Measurements from ENCODE around the gene DYNC1H1. TPM values are rescaled to one million over a fixed set of nuclear protein-coding genes. Genes with fewer than 3 reads are reported as not detected.
A peak's percentile ranks its signal among the peaks of the same experiment; 100 is the strongest.

The DYNC1H1 gene
- total RNA-seq, 1 experiment from 2014 or later, result 210 TPM

- H3K36me3 ChIP-seq (replicated peaks; ENCODE audit: control insufficient read depth, insufficient read depth, low read length), result peaks cover 78% of the 10 kb centered on the region
Observed at GRCh38 chr14:102015771-102016170, 51.4 kb downstream of the DYNC1H1 start.

GRCh38 chr14:102016420-102017090 lies 52.2 kb downstream of the DYNC1H1 start:
- Histone ChIP-seq H3K27me3 (ENCODE audit: control insufficient read depth, insufficient read depth, low read length) (no peaks in the 10 kb centered on the region), H3K4me3 (ENCODE audit: insufficient read depth, low read depth, low read length) (no peak overlapping the region), H3K36me3 (replicated peaks; ENCODE audit: control insufficient read depth, insufficient read depth, low read length) (peaks cover 76% of the 10 kb centered on the region)
- no peak for DNase-seq

More at GRCh38 chr14:102015771-102016170, 51.4 kb downstream of the DYNC1H1 start:
- DNase-seq, result no peak
- Histone ChIP-seq H3K4me3 (ENCODE audit: insufficient read depth, low read depth, low read length) (no peak overlapping the region), H3K27me3 (ENCODE audit: control insufficient read depth, insufficient read depth, low read length) (no peaks in the 10 kb centered on the region)

- Histone ChIP-seq H3K36me3 (replicated peaks; ENCODE audit: control insufficient read depth, insufficient read depth, low read length) (peaks cover 70% of the 10 kb centered on the region), H3K4me3 (ENCODE audit: insufficient read depth, low read depth, low read length) (no peak overlapping the region), H3K27me3 (ENCODE audit: control insufficient read depth, insufficient read depth, low read length) (no peaks in the 10 kb centered on the region)
- DNase-seq, result no peak
Observed at GRCh38 chr14:102018251-102018650, 53.9 kb downstream of the DYNC1H1 start.

- peaks cover 64% of the 10 kb centered on the region for H3K36me3 ChIP-seq (replicated peaks; ENCODE audit: control insufficient read depth, insufficient read depth, low read length)
- H3K27me3 ChIP-seq (ENCODE audit: control insufficient read depth, insufficient read depth, low read length), result no peaks in the 10 kb centered on the region
- no peak overlapping the region for H3K4me3 ChIP-seq (ENCODE audit: insufficient read depth, low read depth, low read length)
- DNase-seq, result no peak
Observed at GRCh38 chr14:102019006-102019540, 54.7 kb downstream of the DYNC1H1 start.

- DNase-seq, result no peak
- Histone ChIP-seq H3K27me3 (ENCODE audit: control insufficient read depth, insufficient read depth, low read length) (no peaks in the 10 kb centered on the region), H3K4me3 (ENCODE audit: insufficient read depth, low read depth, low read length) (no peak overlapping the region), H3K36me3 (replicated peaks; ENCODE audit: control insufficient read depth, insufficient read depth, low read length) (peaks cover 58% of the 10 kb centered on the region)
Observed at GRCh38 chr14:102020058-102020971, 55.9 kb downstream of the DYNC1H1 start.

- H3K27me3 ChIP-seq (ENCODE audit: control insufficient read depth, insufficient read depth, low read length), result no peaks in the 10 kb centered on the region
- H3K4me3 ChIP-seq (ENCODE audit: insufficient read depth, low read depth, low read length), result no peak overlapping the region
- no peak for DNase-seq
- H3K36me3 ChIP-seq (replicated peaks; ENCODE audit: control insufficient read depth, insufficient read depth, low read length), result peaks cover 63% of the 10 kb centered on the region
Observed at GRCh38 chr14:102026934-102027333, 62.6 kb downstream of the DYNC1H1 start.

- Histone ChIP-seq H3K4me3 (ENCODE audit: insufficient read depth, low read depth, low read length) (no peak overlapping the region), H3K36me3 (replicated peaks; ENCODE audit: control insufficient read depth, insufficient read depth, low read length) (peaks cover 68% of the 10 kb centered on the region), H3K27me3 (ENCODE audit: control insufficient read depth, insufficient read depth, low read length) (no peaks in the 10 kb centered on the region)
- no peak for DNase-seq
Observed at GRCh38 chr14:102027951-102028350, 63.6 kb downstream of the DYNC1H1 start.

GRCh38 chr14:102028733-102029132 lies 64.4 kb downstream of the DYNC1H1 start:
- Histone ChIP-seq H3K4me3 (ENCODE audit: insufficient read depth, low read depth, low read length) (no peak overlapping the region), H3K36me3 (replicated peaks; ENCODE audit: control insufficient read depth, insufficient read depth, low read length) (peaks cover 74% of the 10 kb centered on the region), H3K27me3 (ENCODE audit: control insufficient read depth, insufficient read depth, low read length) (no peaks in the 10 kb centered on the region)
- DNase-seq, result no peak

- peaks cover 76% of the 10 kb centered on the region for H3K36me3 ChIP-seq (replicated peaks; ENCODE audit: control insufficient read depth, insufficient read depth, low read length)
- H3K27me3 ChIP-seq (ENCODE audit: control insufficient read depth, insufficient read depth, low read length), result no peaks in the 10 kb centered on the region
- no peak overlapping the region for H3K4me3 ChIP-seq (ENCODE audit: insufficient read depth, low read depth, low read length)
- no peak for DNase-seq
Observed at GRCh38 chr14:102029956-102030355, 65.6 kb downstream of the DYNC1H1 start.

GRCh38 chr14:102033241-102033640 lies 68.9 kb downstream of the DYNC1H1 start:
- DNase-seq, result no peak
- Histone ChIP-seq H3K36me3 (replicated peaks; ENCODE audit: control insufficient read depth, insufficient read depth, low read length) (peaks cover 68% of the 10 kb centered on the region), H3K4me3 (ENCODE audit: insufficient read depth, low read depth, low read length) (no peak overlapping the region), H3K27me3 (ENCODE audit: control insufficient read depth, insufficient read depth, low read length) (no peaks in the 10 kb centered on the region)

GRCh38 chr14:102034301-102034700 lies 69.9 kb downstream of the DYNC1H1 start:
- Histone ChIP-seq H3K36me3 (replicated peaks; ENCODE audit: control insufficient read depth, insufficient read depth, low read length) (peaks cover 67% of the 10 kb centered on the region), H3K4me3 (ENCODE audit: insufficient read depth, low read depth, low read length) (no peak overlapping the region), H3K27me3 (ENCODE audit: control insufficient read depth, insufficient read depth, low read length) (no peaks in the 10 kb centered on the region)
- no peak for DNase-seq

GRCh38 chr14:102035914-102036313 lies 71.5 kb downstream of the DYNC1H1 start:
- no peak for DNase-seq
- H3K36me3 ChIP-seq (replicated peaks; ENCODE audit: control insufficient read depth, insufficient read depth, low read length), result peaks cover 63% of the 10 kb centered on the region
- no peaks in the 10 kb centered on the region for H3K27me3 ChIP-seq (ENCODE audit: control insufficient read depth, insufficient read depth, low read length)

GRCh38 chr14:102037686-102038085 lies 73.3 kb downstream of the DYNC1H1 start:
- no peak for DNase-seq
- Histone ChIP-seq H3K36me3 (replicated peaks; ENCODE audit: control insufficient read depth, insufficient read depth, low read length) (peaks cover 68% of the 10 kb centered on the region), H3K4me3 (ENCODE audit: insufficient read depth, low read depth, low read length) (no peak overlapping the region), H3K27me3 (ENCODE audit: control insufficient read depth, insufficient read depth, low read length) (no peaks in the 10 kb centered on the region)

More at GRCh38 chr14:102035914-102036313, 71.5 kb downstream of the DYNC1H1 start:
- H3K4me3 ChIP-seq (ENCODE audit: insufficient read depth, low read depth, low read length), result no peak overlapping the region

GRCh38 chr14:102039157-102039556 lies 74.8 kb downstream of the DYNC1H1 start:
- peaks cover 63% of the 10 kb centered on the region for H3K36me3 ChIP-seq (replicated peaks; ENCODE audit: control insufficient read depth, insufficient read depth, low read length)
- DNase-seq, result peak; percentile 10

GRCh38 chr14:102040153-102040552 lies 75.8 kb downstream of the DYNC1H1 start:
- H3K27me3 ChIP-seq (ENCODE audit: control insufficient read depth, insufficient read depth, low read length), result no peaks in the 10 kb centered on the region
- H3K36me3 ChIP-seq (replicated peaks; ENCODE audit: control insufficient read depth, insufficient read depth, low read length), result peaks cover 67% of the 10 kb centered on the region
- H3K4me3 ChIP-seq (ENCODE audit: insufficient read depth, low read depth, low read length), result no peak overlapping the region
- DNase-seq, result peak; percentile 22

More at GRCh38 chr14:102039157-102039556, 74.8 kb downstream of the DYNC1H1 start:
- Histone ChIP-seq H3K4me3 (ENCODE audit: insufficient read depth, low read depth, low read length) (no peak overlapping the region), H3K27me3 (ENCODE audit: control insufficient read depth, insufficient read depth, low read length) (no peaks in the 10 kb centered on the region)

Measured in H7 (cell line).